HG02642 (cell line): Measurements from ENCODE around the gene FGF4.
"Not testable (repeated sequence)": the region's sequence is repeated elsewhere in the genome, so short reads cannot be mapped to it uniquely, and the experiment has no call there.

Source experiments
- ATAC-seq: cut with Tn5 transposase; IDR thresholded peaks from one replicate; pipeline ENCODE4 v1.9.1; 2021; ENCODE audit warnings: mild to moderate bottlenecking; ENCODE audit not compliant: unreplicated experiment, poor library complexity

FGF4 gene

DNA sequence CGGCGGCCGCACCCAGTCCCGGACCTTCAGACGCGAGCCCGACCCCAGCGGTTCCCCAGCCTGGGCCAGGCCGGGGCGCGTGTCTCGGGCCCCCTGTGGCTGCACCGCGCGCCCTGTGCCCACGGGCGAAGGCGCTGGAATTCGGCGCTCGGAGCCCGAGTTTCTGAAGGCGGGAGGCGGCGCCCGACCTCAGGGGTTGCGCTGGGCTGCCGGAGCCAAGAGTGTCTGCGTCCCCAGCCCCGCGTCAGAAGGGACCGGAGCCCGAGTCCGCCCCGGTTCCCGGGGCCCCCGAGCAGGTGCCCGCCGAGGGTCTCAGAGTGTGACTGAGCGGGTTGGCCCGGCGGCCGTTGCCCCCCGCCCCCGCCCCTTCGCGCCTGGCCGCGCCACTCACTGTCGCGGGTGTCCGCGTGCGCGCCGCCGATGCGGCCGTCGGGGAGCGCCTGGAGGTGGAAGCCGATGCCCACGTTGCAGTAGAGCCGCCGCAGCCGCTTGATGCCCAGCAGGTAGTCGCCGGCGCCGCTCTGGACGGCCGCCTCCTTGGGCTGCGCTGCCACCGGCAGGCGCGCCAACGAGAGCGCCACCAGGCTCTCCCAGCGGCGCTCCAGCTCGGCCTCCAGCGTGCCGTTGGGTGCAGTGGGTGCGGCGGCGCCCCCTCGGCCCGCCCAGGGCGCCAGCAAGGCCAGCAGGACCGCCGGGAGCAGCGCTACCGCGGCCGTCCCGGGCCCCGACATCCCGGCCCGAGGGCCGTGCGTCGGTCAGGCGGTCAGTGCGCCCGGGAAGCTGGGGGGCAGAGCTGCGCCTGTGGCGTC lies 583 bp downstream of the FGF4 start:
- ATAC-seq = no peak

DNA sequence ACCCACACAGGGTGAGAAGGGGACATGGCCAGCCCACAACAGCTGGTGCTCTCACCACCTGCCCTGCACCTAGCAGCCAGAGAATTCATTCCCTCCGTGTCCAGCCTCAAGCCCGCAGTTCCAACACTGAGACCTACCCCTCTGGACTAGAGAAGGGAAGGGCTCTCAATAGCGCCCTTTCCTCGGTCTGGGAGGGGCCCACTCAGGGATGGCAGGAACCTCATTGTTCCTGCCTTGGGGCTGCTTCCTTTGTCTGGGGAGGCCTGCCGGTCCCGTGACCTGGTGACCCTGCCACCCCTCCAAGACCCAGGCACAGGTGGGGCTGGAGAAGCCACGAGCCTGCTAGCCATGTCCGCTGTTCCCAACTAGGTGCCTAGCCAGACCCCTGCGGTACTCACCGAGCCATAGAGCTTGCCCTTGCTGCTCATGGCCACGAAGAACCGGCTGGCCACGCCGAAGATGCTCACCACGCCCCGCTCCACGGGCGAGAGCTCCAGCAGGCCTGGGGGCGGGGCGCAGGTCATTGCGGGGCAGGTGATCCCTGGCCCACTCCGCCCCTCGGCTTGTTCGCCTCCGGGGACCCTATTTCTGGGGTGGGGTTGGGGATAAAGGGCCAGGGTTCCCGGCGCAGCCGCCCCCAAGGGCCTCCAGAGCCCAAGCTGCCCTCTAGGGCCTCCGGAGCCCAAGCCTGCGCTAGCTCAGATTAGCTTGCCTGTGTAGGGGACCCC lies 1.4 kb downstream of the FGF4 start:
- ATAC-seq = no peak

DNA sequence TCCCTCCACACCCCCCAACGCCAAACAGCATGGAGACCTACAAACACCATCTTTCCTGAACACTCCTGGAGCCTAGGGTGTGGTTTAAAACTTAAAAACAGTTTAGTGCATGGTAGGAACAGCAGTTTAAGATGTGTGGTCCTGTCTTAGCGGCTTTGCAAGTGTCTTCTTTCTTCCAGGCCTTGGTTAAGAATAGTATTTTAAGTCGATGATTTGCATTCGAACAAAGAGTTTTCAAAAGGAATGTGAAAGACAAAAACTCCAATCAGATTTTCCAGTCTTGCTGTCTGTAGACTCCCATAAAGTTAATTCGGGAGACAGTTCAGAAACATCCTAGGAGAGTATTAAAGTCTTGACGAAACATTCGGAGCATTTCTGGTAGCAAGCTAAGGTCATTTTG lies 3.7 kb downstream of the FGF4 start:
- no peak for ATAC-seq

DNA sequence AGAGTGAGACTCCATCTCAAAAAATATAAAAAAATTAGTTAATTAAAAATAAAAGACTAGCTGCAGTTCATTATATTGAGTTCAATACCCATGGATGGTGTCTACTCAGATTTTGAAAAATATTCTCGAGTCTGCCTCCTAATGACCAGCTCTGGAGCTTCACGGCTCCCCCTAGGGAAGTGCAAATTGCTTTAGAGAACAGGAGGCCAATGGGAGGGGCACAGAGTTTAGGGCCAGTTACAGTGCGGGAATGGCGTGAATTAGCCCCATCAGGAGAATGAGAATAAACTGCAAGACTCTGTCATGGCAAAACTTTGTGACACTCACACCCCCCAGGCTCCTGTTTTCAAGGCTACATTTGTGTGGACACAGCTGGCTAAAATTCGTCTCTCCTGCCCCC lies 4.6 kb downstream of the FGF4 start:
- no peak for ATAC-seq

DNA sequence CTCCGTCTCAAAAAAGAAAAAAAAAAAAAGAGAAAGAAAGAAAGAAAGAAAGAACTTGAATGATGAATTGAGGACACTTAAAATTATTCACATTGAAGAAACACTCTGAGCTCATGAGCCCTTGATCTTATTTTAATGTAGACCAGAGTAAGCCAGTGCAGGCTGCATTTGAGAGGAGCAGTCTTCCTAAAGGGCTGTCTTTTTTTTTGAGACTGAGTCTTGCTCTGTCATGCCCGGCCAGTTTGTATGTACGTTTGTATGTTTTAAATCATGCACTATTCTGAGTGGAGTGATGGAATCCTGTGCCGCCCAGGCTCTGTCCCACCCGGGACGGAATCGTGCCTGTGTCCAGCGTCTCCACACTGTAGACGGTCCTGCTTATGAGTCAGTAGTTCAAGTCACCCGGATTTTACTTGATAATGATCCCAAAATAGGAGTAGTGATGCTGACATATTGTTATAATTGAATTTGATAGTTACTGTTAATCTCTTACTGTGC lies 9.6 kb downstream of the FGF4 start:
- no peak for ATAC-seq

DNA sequence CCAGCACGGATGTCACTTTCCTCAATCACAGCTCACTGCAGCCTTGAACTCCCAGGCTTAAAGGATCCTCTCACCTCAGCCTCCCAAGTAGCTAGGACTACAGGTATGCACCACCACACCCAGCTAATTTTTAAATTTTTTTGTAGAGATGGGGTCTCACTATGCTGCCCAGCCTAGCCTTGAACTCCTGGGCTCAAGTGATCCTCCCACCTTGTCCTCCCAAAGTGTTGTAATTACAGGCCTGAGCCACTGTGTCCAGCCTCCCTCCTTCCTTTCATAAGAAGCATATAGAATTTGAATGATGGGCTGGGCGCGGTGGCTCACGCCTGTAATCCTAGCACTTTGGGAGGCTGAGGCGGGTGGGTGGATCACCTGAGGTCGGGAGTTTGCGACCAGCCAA lies 10.2 kb downstream of the FGF4 start:
- ATAC-seq = not testable (repeated sequence)

DNA sequence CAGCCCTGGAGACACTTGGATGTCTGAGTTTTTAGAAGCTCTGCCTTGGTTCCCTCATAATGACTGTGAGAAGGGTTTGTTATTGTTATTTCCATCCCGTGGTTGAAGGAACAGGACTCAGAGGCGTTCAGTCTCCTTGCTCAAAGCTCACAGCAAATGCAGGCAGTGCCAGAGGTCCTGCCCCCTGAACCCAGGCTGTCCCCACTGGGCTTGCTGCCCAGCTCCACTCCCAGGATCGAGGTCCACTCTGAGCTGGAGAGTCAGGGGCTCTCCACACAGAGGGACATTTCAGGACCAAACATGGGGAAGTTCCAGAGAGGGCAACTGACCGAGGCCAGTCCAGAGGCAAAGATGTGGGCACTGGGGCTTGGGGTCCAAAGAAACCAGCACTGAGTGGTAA lies 14.8 kb downstream of the FGF4 start:
- no peak for ATAC-seq

DNA sequence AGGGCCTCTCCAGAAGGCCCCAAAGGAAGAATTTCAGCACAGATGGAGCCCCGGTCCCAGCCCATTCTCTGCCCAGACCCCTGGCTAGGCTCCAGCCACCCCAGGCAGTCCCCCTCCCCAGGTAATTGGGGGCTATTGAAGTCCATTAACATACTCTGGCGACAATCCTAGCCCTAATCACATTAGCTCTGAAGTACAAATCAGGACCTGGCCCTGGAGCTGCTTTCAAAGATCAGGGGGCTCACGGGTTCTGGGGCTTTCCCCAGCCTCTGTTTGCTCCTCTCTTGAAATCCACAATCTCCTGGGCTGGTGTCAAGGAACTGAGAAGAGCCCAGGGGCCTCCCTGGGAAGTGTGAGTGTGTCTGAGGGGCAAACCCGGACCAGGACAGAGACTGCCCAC lies 22.3 kb downstream of the FGF4 start:
- no peak for ATAC-seq

DNA sequence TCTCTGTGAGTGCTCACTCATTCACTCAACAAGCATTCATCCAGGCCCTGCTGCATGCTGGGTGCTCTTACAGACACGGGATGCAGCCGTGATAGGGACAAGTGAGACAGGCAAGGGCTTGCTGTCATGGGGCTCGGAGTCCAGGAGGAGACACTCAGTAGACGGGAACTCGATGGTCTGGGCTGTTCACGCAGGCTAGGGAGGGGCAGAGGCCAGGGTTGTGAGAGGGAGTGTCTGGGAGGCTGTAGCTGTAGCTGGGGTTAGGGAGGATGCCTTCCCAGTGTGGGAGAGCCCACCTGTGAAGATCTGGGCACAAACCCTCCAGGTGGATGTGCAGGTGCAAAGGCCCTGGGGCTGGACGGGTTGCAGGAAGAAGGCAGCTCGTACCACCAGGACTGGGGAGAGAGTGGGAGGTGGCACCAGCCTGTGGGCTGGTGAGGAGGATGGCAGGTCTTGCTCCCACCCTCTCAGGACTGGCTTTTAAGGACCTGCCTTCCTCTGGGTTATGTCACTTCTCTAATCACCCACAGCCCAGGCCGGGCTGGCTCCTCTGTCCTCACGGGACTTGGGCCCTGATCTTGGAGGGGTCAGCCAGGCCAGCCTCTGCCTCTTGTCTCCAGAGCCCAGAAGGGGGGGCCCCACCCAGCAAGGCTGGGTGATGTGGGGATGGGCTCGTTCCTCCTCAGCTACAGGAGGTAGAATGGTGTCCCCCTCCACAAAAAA lies 24.1 kb downstream of the FGF4 start:
- ATAC-seq = no peak

DNA sequence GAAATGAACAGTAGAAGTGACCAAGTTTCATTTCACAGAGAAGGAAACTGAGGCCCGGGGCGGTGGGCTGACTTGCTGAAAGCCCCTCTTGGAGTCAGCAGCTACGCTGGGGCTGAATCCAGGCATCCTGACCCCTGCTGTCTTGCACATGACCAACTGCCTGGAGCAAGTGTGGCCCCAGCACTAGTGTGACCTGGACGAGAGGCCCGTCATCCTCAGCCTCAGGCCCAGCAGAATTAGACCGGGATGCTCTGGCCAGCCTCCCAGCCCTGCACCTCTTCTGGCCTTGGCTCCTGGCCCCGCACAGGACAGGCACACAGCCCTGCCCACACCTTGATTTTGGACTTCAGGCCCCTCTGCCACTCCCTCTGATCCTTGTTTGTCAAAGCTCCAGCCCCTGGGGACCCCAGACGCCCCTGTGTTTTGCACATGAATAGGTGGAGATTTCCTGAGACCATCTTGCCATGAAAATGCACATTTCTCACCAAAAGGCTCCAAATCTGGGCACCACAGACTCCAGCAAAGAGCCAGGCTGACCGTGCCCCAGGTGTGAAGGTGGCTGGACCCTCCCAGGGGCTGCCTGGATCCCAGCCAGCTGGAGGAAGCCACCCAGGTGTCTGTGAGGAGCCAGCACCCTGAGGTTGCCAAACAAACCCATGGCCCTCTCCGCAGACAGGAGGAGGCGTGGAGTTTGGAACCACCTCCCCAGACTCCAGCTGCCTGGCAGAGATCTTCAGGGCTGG lies 24.9 kb downstream of the FGF4 start:
- no peak for ATAC-seq

DNA sequence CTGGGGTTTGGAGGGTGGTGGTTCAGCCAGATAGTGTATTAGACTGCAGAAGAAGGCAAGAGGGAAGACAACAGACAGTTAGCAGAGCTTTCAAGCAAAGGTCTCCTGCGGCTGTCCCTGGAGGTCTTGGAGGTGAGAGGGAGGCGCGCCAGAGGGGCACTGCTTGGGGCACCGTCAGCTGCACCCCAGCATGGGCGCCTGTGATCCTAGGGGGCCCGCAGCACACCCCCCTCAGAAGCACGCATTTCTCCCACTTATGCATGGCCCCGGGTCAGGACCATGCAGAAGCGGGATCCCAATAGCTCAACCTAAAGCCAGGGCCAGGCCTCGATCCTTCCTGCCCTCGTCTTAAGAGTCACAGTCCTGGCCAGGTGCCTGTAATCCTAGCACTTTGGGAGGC lies 26.5 kb downstream of the FGF4 start:
- ATAC-seq = no peak

DNA sequence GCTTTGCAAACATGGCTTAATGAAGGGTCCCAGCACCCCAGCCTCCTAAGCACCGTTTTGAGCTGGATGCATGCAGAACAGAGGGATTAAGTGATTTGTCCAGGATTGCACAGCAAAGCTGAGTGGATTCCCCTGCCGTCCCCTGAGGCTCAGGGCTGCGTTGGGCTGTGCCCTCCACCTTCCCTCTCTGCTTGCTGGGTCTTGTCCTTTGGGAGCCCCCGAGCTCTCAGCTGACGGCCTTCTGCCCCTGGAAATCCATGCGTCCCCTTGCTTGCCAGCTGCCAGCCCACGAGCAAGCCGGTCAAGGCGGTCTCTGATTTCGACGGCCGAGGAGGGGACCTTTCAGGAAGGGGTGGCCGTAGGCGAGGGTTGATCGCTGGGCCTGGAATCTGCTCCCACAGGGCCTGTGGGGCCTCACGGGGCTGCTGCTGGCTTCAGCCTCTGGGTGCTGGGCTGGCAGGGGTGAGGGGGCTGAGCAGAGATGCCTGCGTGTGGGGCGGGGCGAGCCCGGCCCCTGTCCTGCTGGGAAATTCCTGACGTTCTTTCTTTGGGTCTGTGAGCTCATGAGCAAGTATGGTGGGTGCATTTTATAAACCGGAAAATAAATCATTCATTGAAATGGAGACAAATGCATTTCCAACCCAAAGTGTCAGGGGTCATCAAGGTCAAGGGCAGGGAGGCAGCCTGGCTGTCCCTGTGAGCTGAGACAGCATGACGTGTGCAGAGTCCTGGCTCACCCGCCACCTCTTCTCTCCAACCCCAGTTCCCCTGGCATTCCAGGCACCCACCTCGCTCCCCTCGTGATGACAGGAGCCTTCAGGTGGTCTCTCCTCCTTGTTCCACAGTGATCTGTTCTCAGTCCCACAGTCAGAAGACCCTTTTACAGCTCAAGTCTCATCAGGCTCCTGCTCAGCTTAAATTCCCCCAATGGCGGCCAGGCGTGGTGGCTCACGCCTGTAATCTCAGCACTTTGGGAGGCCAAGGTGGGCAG lies 28.1 kb downstream of the FGF4 start:
- no peak for ATAC-seq

DNA sequence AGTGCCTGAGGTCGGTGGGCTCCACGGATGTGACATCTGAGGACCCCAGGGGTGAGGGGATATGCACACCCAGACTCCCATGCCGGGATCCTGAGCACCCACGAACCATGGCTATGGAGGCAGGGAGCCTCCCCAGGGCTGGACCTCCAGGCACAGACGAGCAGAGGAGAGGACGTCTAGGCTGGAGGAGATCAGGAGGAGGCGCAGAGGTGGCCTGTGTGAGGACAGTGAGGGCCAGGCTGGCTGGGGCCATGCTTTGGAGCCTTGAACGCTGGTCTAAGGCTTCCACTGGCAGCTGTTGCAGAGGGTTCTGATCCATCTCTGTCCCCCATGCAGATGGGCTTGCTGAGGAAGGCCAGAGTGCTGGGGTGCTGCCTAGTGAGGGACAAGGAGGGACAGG lies 29.0 kb downstream of the FGF4 start:
- ATAC-seq = no peak

DNA sequence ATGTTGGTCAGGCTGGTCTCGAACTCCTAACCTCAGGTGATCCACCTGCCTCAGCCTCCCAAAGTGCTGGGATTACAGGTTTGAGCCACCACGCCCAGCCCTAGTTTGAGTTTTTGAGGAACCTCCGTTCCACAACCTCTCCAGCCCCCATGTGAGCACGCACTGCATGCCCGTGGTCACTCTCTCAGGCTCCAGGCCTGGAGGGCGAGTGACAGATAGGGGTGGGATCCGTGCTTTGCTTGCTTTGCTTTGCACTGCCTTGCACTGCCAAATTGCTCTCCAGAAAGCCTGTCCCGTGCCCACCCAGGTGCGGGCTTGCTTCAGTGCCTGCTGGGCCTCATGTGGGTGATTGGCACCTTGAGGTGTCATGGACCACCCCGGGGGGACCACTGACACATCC lies 29.9 kb downstream of the FGF4 start:
- ATAC-seq = no peak

DNA sequence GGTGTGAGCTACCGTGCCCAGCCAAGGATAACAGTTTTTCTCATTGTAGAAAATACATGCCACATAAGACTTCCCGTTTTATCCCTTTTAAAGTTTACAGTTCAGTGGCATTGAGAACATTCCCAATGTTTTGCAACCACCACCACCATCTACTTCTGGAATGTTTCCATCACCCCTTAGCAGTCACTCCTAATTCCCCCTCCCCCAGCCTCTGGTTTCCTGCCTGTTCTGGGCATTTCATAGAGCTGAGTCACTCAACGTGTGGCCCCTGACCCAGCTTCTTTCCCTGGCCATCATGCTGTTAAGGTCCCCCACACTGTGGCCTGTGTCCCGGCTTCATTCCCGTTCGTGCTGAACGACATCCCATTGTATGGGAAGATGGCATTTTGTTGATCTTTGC lies 30.7 kb downstream of the FGF4 start:
- ATAC-seq = no peak

DNA sequence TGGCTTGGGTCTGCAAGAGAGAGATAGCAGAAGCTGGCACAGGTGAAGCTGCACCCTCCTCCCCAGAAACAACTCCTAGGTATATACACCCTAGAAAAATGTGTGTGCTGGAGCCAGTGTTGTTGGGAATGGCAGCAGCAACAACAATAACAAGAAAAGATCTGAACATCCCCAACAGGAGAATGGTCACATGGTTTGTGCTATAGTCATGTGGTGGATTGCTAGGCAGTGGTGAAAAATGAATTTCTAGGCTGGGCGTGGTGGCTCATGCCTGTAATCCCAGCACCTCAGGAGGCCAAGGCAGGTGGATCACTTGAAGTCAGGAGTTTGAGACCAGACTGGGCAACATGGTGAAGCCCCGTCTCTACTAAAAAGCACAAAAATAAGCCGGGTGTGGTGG lies 40.3 kb downstream of the FGF4 start:
- ATAC-seq = no peak

DNA sequence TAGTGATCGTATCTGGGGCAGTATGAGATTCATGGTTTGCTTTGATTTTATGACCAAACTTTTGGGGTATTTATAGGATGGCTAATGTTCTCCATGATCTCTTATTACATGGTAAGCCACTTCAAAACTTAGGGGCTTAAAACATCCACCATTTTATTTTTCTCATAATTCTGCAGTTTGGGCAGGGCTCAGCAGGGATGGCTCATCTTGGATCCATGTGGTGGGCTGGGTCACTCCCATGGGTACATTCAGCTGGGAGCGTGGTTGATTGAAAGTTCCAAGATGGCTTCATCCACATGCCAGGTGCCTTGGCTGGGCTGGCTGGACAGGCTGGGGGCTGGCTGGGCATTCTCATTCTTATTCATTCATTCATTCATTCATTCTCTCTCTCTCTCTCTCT lies 40.8 kb downstream of the FGF4 start:
- ATAC-seq = no peak

DNA sequence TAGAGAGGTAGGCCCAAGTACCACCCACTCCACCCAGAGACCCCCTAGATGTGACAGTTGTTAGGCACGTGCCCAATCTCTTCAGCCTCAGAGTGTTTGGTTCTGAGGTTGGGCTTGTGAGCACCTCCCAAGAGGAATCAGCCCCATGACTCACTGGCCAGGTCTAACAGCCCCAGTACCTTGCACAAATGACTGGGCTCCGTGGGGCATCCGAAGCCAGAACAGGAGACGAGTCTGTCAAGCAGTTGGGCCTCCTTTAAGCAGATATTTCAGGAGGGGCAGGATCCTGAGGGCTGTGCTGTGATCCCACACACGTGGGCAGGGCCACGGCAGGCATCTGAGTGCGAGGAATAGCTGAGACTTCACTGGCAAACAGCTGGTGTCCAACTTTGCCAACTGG lies 42.2 kb downstream of the FGF4 start:
- no peak for ATAC-seq

DNA sequence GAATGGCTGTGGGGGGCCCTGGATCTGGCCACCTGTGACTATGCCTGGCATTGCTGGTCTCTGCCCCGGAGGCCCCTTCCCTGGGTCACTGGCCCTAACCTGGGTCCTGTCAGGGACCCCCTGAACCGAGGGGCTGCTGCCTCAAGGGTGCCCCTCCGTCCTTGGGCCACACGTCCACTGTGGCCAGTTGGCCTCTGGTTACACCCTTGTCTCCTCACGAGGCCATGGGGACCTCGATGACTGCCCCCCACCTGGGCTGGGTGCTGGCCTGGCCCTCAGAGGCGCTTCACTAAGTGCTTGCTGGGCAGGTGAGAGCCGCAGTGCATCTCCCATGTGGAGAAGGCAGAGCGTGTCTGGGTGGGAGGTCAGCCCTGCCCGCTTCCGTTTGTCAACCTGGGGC lies 44.0 kb downstream of the FGF4 start:
- no peak for ATAC-seq
